ENCODE measurements around the gene AP3B1.

Gene AP3B1

GRCh38 chr5:77971776-77972468 lies 322.6 kb downstream of the AP3B1 start:
- DNase-seq (ENCODE audit: low read depth): no peak

GRCh38 chr5:77970891-77971290 lies 323.6 kb downstream of the AP3B1 start:
- DNase-seq (ENCODE audit: low read depth): no peak

GRCh38 chr5:77963795-77964194 lies 330.7 kb downstream of the AP3B1 start:
- no peak for DNase-seq (ENCODE audit: low read depth)

- DNase-seq (ENCODE audit: low read depth): no peak
Measured at GRCh38 chr5:77960863-77961396, 333.6 kb downstream of the AP3B1 start.

- DNase-seq (ENCODE audit: low read depth): no peak
Measured at GRCh38 chr5:77960305-77960704, 334.2 kb downstream of the AP3B1 start.

- no peak for DNase-seq (ENCODE audit: low read depth)
Measured at GRCh38 chr5:77958642-77959330, 335.7 kb downstream of the AP3B1 start.

GRCh38 chr5:77957931-77958521 lies 336.5 kb downstream of the AP3B1 start:
- DNase-seq (ENCODE audit: low read depth): no peak

GRCh38 chr5:77957516-77957915 lies 337.0 kb downstream of the AP3B1 start:
- DNase-seq (ENCODE audit: low read depth): no peak

- no peak for DNase-seq (ENCODE audit: low read depth)
Measured at GRCh38 chr5:77957081-77957480, 337.4 kb downstream of the AP3B1 start.

GRCh38 chr5:77955577-77955976 lies 338.9 kb downstream of the AP3B1 start:
- DNase-seq (ENCODE audit: low read depth): no peak

GRCh38 chr5:77953374-77953773 lies 341.1 kb downstream of the AP3B1 start:
- DNase-seq (ENCODE audit: low read depth): no peak

- no peak for DNase-seq (ENCODE audit: low read depth)
Measured at GRCh38 chr5:77952636-77953212, 341.8 kb downstream of the AP3B1 start.
